Middle frontal gyrus (tissue), 1 donor: Measurements from ENCODE around the gene TMEM234.

ENCODE experiments used
- DNase-seq: peaks from one replicate; pipeline ENCODE4 v3.0.0-alpha.2; 2015; ENCODE audit warnings: low spot score; ENCODE audit errors: extremely low spot score

The TMEM234 gene

DNA sequence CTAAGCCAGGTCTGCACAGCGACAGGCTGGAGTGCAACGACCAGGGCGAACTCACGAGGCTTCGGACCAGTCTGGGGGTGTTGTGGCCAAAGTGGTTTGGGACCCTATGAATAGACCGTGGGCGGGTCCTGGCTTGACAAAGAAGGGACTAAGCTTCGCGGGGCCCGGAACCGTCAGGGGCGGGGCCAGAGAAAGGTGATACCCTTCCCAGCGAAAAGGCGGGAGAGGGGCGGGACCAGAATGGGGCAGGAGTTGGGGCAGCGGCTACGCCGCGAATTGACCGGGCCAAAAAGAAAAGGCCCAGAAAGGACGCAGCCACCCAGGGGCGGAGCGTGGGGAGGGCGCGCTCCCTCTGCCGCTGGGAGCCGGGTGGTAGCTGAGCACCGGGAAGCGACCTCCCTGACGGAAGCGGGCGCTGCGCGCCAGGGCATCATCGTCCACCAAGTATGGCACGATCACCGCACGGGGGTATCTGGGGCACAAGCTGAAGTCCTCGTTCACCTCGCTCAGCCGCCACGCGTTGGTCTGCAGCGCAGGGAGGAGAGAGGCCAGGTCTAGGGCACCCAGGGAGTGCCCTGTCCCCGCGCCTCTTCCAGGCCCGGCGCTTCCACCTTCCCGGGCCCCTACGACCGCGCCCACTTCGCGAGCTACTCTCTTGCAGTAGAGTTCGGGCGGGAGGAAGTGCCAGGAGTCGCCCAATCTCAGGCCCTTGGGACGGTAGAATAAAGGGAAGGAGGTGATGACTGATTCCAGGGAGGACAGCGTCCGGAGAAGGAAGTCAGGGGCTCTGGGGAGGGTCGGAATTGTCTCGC lies 18.2 kb upstream of the TMEM234 start:
- DNase-seq = no peak

DNA sequence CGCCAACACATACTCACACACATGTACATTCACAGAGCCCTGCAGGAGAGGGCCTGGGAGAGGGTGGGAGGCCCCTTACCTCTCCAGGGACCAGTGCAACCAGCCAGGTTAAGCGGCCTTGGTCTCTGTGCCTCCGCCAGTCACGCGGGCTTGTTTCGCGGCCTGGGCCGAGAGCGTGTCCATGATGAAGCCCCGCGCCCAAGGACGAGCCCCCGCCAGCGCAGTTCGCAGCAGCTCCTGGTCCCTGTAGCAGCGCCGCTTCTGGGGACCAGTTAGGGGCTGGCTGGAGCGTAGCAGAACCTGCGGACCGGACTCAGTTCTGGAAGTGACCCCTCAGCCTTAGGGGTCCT lies 17.6 kb upstream of the TMEM234 start:
- no peak for DNase-seq

DNA sequence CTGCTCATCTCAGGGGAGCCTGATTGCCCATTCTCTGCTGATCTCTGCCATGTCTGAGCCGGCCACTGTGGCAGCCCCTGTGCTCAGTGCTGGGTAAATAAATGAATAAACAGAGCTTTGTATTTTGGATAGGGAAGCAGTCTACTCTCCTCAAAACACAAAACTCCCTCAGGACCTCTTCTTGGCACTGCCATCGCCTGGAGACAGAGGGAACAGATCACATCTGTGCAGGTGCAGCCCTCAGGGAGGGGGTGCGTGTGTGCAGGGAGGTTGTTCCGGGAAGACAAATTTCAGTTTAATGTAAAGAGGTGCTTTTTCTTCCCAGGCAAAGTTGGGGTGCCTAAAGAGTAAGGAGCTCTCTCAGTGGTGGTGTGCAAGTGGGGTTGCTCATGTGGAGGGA lies 17.2 kb upstream of the TMEM234 start:
- no peak for DNase-seq

DNA sequence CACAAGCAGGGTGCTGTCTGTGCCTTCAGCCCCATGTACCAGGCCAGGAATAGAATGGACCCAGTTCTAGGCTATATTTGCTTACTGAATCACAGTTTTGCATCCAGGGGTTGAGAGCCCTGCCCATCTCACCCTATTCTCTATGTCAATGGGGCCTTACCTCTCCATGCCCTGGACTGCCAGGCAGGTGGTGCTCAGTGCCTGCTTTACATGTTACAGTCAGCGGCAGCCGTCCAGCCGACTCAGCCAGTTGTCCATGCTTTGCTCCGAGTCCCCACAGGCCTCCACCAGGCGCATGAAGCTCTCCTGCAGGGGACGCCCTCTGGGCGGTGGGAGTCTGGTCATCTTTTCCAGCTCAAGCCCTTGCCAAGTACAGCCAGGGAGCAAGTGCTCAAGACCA lies 12.6 kb upstream of the TMEM234 start:
- DNase-seq = no peak

DNA sequence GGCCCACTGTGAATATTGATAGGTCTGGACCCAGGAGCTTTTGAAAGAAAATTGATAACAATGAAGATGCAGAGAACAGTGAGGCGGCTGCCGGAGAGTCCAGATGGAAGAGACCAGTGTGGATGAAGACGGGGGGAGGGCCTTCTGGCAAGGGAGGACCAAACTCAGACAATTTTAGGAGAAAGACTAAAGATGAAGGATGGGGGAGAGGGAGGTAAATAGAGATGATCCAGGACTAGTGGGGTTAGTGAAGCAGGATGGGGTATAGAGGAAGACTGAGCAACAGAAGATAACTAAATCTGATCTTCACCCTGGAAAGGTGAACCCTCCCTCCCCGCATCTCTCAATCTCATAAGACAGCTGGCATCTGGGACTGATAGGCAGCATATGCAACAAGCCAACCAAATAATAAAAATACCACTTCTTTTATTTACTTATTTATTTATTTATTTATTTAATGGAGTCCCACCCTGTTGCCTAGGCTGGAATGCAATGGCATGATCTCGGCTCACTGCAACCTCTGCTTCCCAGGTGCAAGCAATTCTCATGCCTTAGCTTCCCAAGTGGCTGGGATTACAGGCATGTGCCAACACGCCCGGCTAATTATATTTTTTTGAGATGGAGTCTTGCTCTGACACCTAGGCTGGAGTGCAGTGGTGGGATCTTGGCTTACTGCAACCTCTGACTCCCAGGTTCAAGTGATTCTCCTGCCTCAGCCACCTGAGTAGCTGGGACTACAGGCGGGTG lies 10.6 kb upstream of the TMEM234 start:
- DNase-seq = no peak

DNA sequence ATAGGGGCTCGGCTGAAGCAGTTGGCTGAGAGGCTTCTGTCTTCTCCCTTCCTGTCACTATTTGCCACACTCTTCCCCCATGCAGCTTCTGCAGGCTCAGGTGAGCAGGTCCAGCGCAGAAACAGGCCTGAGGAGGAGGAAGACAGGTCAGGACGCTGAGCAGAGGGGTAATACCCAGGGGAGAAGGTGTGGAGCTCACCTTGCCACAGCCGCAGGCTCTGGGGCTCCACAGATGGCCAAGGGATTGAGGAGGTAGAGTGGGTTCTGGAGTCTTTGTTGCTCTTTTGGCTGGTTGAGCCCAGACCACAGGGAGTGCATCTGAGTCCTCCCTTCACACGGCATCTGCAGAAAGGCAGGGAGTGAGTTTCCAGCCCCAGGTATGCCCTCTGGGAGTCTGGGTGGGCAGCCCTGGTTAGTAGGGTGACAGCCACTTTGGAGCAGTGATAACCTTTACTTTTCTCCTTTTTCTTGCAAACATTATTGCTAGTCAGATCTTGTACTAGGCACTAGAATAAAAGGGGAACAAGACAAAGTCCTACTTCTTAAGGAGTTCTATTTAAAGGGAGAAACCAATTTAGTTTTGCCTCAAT lies 9.8 kb upstream of the TMEM234 start:
- DNase-seq = no peak

DNA sequence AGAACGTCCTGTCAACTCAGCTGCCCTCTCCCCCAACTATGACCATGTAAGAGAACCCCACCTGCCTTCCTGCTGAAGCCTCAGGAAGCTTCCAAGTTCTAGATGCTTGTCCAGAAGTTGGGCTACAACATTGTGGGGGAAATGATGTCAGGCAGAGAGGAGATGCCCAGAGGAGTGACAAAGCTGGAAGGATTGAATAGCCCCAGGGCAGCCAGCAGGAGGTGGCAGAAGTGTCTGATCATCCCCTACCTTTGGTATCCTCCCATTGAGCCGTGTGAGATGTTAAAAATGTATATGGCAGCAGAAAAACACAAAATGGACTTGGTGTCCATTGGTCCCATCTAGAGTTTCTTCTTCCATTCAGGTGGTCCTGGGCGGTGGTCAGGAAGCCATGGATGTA lies 6.6 kb upstream of the TMEM234 start:
- no peak for DNase-seq

DNA sequence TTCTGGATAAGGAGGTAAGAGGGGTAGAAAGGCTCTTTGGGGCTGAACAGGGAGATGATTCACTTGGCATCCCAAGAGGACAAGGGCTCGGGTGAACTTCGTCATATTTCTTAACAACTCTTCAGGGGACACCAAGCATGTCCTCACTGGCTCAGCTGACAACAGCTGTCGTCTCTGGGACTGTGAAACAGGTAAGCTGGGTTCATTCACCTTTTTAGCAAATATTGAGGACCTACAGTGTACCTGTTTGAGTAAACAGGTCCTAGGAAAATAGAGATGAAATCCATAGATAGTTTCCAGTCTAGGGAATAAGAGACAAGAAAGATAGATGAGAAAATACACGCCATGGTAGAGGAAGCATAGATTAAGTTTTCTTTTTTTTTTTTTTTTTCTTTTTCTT lies 2.1 kb upstream of the TMEM234 start:
- DNase-seq = no peak

DNA sequence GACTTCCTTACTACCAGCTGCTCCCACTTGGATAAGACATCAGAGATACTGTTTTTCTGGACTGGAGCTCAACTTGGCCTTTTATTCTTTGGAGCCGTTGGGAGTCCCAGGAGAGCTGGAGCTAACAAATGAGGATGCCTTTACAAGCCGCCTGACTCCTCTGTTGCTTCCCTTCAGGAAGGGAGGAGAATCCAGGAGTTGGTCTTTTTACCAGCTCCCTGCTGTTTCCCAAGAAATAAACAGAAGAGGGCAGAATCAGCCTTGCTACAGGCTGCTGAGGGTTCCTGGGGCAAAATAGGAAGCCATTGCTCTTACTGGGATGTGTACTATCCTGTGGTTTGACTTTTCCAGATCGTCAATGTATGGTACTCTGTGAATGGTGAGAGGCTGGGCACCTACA lies 1.5 kb upstream of the TMEM234 start:
- no peak for DNase-seq

DNA sequence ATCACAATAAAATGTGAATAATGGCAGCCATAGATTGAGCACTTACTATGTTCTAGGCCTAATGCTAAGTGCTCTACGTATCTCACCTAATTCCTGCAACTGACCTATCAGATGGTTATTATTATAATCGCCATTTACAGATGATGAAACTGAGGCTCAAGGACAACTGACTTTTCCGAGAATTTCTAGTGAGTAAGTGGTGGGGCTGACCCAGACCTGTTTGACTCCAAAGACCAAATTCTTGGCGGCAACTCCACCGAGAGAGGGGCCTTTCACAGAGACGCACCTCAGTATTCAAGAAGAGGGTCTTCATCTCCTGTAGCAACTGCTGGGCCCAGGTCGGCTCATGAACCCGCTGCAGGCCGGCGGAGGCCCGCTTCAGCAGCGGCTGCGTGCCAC lies 573 bp downstream of the TMEM234 start:
- DNase-seq = no peak

DNA sequence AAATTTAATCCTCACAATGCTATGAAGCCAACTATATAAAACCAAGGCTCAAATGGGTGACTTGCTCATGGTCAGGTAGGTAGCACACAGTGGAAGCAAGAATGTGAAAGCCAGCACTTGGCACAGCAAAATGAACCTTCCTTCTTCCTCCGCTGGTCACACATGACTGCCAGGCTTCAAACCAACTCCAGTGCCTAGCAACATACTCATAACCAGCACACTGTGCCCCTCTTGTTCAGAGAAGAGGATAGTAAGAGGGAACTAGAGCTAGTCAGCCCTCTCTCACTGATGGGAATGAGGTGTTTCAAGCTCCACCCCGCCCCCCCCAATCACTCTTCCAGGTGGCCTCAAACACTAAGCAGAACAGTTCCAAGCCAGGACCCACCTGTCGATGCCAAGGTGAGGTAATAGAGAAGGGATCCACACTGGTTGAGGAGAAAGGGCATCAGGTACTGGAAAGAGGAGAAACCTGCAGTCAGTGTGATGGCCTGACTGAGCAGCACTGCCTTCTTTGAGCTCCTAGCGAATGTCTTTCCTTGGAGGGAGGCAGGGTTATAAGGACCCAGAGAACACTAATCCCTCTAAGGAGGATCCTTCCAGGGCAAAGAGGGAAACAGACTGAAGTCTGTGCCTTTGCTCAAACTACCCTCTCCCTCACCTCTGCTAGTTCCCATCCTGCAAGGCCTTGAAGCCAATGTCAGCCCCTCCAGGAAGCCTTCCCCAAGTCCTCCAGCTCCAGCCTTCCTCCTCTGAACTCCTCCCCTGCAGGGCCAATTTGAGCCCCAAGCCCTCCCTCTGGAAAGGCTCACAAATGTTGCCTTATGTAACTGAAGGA lies 1.2 kb downstream of the TMEM234 start:
- no peak for DNase-seq

DNA sequence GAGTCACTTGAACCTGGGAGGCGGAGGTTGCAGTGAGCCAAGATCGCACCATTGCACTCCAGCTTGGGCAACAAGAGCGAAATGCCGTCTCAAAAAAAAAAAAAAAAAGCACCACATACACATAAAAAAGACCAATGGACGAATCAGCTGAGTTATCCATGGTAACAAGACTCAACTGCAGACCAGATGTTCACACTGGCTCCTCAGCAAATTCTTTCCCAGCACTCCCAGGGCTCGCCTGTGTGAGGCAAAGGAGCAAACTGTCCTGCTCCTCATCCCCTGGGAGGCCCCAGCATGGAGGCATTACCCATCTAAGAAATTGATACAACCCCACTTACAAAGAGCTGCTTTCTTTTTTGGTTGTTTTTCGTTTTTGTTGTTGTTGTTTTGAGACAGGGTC lies 3.1 kb downstream of the TMEM234 start:
- DNase-seq = no peak

DNA sequence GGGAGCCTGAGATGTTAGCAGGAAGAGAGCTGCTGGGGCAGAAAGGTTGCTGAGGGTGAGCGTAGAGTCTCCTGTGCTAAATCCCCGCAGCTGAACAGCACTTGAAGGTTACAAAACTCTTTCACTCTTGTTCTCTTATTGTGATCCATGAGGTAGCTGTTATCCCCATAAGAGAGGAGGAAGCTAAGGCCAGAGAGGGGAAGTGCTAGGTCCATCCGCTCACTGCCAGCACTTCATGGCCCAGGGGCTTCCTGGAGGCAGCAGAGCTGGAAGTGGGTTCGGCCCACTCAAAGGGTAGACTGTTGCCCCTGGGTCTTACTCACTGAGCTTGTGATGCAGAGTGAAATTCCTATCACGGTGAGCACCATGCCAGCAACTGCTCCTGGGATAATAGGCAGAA lies 5.6 kb downstream of the TMEM234 start:
- no peak for DNase-seq

DNA sequence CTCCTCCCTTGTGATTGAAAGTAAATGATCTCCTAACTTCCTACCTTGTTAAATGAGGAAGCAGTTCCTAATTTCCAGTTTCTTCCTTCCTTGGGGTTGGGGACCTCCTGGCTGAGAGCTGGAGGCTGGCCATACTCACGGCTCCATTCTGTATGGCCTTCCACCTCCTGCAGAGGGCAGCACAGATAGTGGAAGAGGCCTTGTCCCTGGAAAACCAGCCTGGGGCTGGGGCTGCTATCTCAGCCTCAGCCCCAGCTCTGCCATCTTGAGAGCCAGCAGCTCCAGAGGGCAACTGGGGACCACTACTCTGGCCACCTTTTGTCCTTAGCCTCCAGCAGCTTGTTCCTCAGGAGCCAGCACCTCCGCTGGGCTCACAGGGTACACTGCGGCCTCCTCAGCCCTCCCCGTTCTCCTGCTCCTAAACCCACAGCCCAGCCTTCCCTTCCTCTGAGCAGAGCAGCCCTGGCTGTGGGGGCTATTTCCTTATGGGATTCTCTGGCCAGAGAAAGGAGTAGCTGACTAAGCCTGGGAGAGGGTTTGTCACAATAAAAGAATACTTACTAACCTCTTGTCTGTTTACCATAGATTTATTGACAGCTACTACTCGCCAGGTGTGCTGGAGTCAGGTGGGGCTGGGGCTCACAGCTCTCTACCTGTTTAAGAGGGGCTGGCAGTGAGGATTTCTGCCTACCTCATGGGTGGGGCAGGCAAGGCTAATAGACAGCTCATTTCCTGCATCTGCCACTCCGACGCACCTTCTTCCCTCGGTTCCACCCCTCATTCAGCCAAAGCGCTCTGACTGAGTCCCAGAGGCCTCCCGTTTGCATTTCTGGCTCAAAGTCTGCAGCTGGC lies 6.3 kb downstream of the TMEM234 start:
- no peak for DNase-seq

DNA sequence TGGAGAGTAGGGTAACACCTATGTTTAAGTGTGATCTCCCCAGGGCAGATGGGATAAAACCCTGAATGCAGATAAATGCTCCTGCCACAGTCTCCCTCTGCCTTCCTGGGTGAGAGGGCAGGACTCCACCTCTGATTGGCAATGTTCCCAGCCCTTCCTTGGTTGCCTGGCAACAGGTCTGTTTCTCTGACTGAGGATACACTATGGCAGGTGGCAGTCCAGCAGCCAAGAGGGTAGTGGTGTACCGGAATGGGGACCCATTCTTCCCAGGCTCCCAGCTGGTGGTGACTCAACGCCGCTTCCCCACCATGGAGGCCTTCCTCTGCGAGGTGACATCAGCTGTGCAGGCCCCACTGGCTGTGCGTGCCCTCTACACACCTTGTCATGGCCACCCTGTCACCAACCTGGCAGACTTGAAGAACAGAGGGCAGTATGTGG lies 13.2 kb downstream of the TMEM234 start, which contains the start of gene DCDC2B:
TSS of gene DCDC2B (plus strand) at position 199 of the 438 bp plus-strand sequence. CDS start at position 204, 5 bp downstream.
- DNase-seq = no peak

DNA sequence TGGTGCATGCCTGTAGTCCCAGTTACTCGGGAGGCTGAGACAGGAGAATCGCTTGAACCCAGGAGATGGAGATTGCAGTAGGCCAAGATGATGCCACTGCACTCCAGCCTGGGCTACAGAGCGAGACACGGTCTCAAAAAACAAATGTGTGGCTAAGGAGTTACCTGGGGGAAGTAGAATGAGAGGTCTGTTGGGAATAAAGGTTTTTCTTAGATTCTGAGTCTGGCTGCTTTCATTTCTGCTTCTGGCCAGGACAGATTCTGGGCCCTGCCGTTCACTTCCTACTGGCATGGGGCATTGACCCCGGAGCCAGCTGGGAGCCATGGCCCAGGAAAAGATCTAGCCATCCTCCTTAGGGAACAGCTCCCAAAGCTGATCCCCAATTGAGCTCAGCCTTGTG lies 13.7 kb downstream of the TMEM234 start:
- no peak for DNase-seq

DNA sequence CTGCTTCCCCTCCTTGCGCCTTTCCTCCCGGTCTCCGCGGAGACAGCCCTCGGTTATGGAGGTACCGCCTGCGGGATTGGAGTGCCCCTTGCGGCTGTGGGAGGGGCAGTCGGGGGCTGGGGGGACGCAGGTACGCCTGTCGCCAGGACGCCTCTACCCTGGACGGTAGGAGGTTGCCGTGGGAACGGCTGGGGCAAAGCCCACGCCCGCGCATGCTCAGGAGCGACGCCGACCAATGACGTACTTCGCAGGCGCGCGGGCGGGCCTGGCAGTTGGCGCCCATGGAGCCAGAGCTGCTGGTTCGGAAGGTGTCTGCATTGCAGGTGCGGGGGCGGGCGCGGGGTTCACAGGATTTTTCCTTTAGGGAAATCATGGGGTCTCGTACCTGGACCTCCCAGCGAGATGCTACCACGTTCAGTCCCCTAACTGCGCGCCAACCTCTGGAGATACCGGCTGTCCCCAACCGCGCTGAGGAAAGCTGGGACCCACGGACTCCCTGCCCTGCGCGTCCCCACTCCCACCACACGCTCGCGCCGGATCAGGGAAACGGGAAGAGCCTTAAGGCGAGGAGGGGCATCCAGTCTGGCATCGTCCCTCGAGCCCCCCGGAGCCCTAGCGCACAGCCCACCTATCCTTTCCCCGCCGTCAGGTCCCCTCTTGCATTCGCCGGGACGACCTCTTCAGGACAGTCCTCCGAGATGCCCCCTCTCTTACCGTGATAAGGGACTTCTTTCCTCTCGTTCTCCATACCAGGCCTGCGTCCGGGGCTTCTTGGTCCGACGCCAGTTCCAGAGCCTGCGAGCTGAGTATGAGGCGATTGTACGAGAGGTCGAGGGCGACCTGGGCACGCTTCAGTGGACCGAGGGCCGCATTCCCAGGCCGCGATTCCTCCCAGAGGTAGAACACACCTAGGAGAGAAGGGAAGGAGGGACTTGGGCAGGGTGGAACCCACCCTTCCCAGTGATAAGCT lies 16.5 kb downstream of the TMEM234 start, which contains the start of gene IQCC:
TSS of gene IQCC (plus strand) at position 271 of the 970 bp plus-strand sequence. CDS start at position 282, 11 bp downstream.
- DNase-seq = peak; percentile 81

DNA sequence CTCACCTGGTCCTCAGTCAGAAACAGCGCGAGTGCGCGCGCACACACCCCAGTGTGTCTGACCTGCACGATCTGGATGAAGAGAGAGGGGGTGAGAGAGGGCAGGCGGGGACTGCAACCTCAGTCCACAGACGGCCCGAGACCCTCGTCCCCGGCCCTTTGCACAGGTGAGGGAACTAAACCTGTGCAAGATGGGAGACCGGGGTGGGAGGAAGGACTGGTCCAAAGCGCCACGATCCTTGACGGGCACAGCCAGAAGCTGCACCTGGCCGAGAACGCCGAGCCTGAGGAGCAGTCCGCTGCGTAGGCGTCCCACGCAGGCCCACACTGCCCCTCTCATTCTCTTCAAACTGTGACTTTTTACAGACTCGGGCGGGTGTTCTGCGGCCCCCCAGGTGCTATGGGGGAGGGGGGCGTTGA lies 17.2 kb downstream of the TMEM234 start:
- no peak for DNase-seq
